ENCODE measurements around the gene GSTM4.
"Not testable (repeated sequence)": the region's sequence is repeated elsewhere in the genome, so short reads cannot be mapped to it uniquely, and the experiment has no call there.

GSTM4 gene

GRCh38 chr1:109669246-109669948, 13.5 kb downstream of the GSTM4 start:
- no peak for DNase-seq

- not testable (repeated sequence) for DNase-seq
Measured at GRCh38 chr1:109669949-109670302, 14.0 kb downstream of the GSTM4 start.

GRCh38 chr1:109671067-109671466, 15.2 kb downstream of the GSTM4 start:
- DNase-seq = no peak

- not testable (repeated sequence) for DNase-seq
Measured at GRCh38 chr1:109673861-109674260, 18.0 kb downstream of the GSTM4 start.

GRCh38 chr1:109676683-109677381, 20.9 kb downstream of the GSTM4 start:
- DNase-seq = not testable (repeated sequence)

- DNase-seq = no peak
Measured at GRCh38 chr1:109677459-109677858, 21.6 kb downstream of the GSTM4 start.

GRCh38 chr1:109678637-109679036, 22.7 kb downstream of the GSTM4 start:
- not testable (repeated sequence) for DNase-seq

- DNase-seq = not testable (repeated sequence)
Measured at GRCh38 chr1:109684777-109685176, 28.9 kb downstream of the GSTM4 start.

- DNase-seq = not testable (repeated sequence)
Measured at GRCh38 chr1:109685399-109685798, 29.5 kb downstream of the GSTM4 start.

- not testable (repeated sequence) for DNase-seq
Measured at GRCh38 chr1:109685890-109686289, 30.0 kb downstream of the GSTM4 start.

- DNase-seq = not testable (repeated sequence)
Measured at GRCh38 chr1:109687109-109687508, 31.2 kb downstream of the GSTM4 start.

- DNase-seq = peak; percentile 76
Measured at GRCh38 chr1:109687641-109688499, 32.0 kb downstream of the GSTM4 start, which contains the start of gene GSTM1. TSS of gene GSTM1 (plus strand) at chr1:109687817. CDS start at chr1:109687874, 57 bp downstream.

- no peak for DNase-seq
Measured at GRCh38 chr1:109689844-109690405, 34.0 kb downstream of the GSTM4 start.

GRCh38 chr1:109691759-109692158, 35.9 kb downstream of the GSTM4 start:
- no peak for DNase-seq

GRCh38 chr1:109694400-109694799, 38.5 kb downstream of the GSTM4 start:
- not testable (repeated sequence) for DNase-seq

GRCh38 chr1:109695138-109695537, 39.2 kb downstream of the GSTM4 start:
- not testable (repeated sequence) for DNase-seq

- DNase-seq = no peak
Measured at GRCh38 chr1:109697066-109697465, 41.2 kb downstream of the GSTM4 start.

GRCh38 chr1:109697861-109698260, 42.0 kb downstream of the GSTM4 start:
- DNase-seq = not testable (repeated sequence)

GRCh38 chr1:109702940-109703339, 47.0 kb downstream of the GSTM4 start:
- not testable (repeated sequence) for DNase-seq

- no peak for DNase-seq
Measured at GRCh38 chr1:109704173-109704572, 48.3 kb downstream of the GSTM4 start.

- DNase-seq = no peak
Measured at GRCh38 chr1:109705411-109705810, 49.5 kb downstream of the GSTM4 start.

- DNase-seq = not testable (repeated sequence)
Measured at GRCh38 chr1:109708949-109709348, 53.0 kb downstream of the GSTM4 start.

- DNase-seq = not testable (repeated sequence)
Measured at GRCh38 chr1:109709822-109710221, 53.9 kb downstream of the GSTM4 start.

All from DMS79 treated with DMSO at 0.1 percent for 48 hours (cell line).